Activated naive CD8-positive, alpha-beta T cell (primary cell): ENCODE results near the gene OR5D18.
"Not testable (repeated sequence)": the region's sequence is repeated elsewhere in the genome, so short reads cannot be mapped to it uniquely, and the experiment has no call there.

Experiments
- H3K27ac Mint-ChIP-seq: one replicate; pipeline ENCODE4 v1.8.0; 2021; ENCODE audit warnings: mixed read lengths
- H3K27me3 Mint-ChIP-seq: one replicate; pipeline ENCODE4 v1.8.0; 2021; ENCODE audit warnings: mixed read lengths
- H3K36me3 Mint-ChIP-seq: one replicate; pipeline ENCODE4 v1.8.0; 2021; ENCODE audit warnings: mixed read lengths
- H3K4me1 Mint-ChIP-seq: one replicate; pipeline ENCODE4 v1.8.0; 2021; ENCODE audit warnings: low read depth, mixed read lengths
- H3K4me3 Mint-ChIP-seq: one replicate; pipeline ENCODE4 v1.8.0; 2021; ENCODE audit warnings: mild to moderate bottlenecking, mixed read lengths
- H3K9me3 Mint-ChIP-seq: one replicate; pipeline ENCODE4 v1.8.0; 2021; ENCODE audit warnings: low read depth, mixed read lengths

OR5D18 gene

GRCh38 chr11:55819330-55819729 lies at the start of gene OR5D18:
TSS of gene OR5D18 (plus strand) at chr11:55819630. CDS start at chr11:55819630, 0 bp downstream.
- Mint-ChIP-seq H3K27me3 (no peaks in the 10 kb centered on the region), H3K27ac (no peak within 1 kb of the TSS), H3K4me1 (no peaks in the 10 kb centered on the region), H3K9me3 (peaks cover 23% of the 10 kb centered on the region), H3K36me3 (no peaks in the 10 kb centered on the region), H3K4me3 (no peak within 1 kb of the TSS)

- Mint-ChIP-seq H3K9me3 (peaks cover 11% of the 10 kb centered on the region), H3K36me3 (no peaks in the 10 kb centered on the region), H3K4me3 (no peak within 1 kb of the TSS), H3K27me3 (no peaks in the 10 kb centered on the region), H3K27ac (no peak within 1 kb of the TSS), H3K4me1 (no peaks in the 10 kb centered on the region)
Measured at GRCh38 chr11:55773138-55773537, 46.3 kb upstream of the OR5D18 start, which contains the start of gene OR5D13. TSS of gene OR5D13 (plus strand) at chr11:55773438. CDS start at chr11:55773438, 0 bp downstream.

GRCh38 chr11:55791606-55792005 lies 27.8 kb upstream of the OR5D18 start:
- Mint-ChIP-seq H3K9me3 (peaks cover 27% of the 10 kb centered on the region), H3K27ac (no peak overlapping the region), H3K27me3 (no peaks in the 10 kb centered on the region), H3K4me3 (no peak overlapping the region), H3K4me1 (no peaks in the 10 kb centered on the region), H3K36me3 (no peaks in the 10 kb centered on the region)

- H3K4me1 Mint-ChIP-seq, result no peaks in the 10 kb centered on the region
Measured at GRCh38 chr11:55793321-55793720, 26.1 kb upstream of the OR5D18 start.

GRCh38 chr11:55795256-55795655 lies 24.2 kb upstream of the OR5D18 start, which contains the start of gene OR5D14:
TSS of gene OR5D14 (plus strand) at chr11:55795556. CDS start at chr11:55795556, 0 bp downstream.
- H3K4me3 Mint-ChIP-seq, result no peak within 1 kb of the TSS
- no peak within 1 kb of the TSS for H3K27ac Mint-ChIP-seq
- no peaks in the 10 kb centered on the region for H3K4me1 Mint-ChIP-seq

More at GRCh38 chr11:55793321-55793720, 26.1 kb upstream of the OR5D18 start:
- Mint-ChIP-seq H3K9me3 (peaks cover 22% of the 10 kb centered on the region), H3K4me3 (no peak overlapping the region), H3K27me3 (no peaks in the 10 kb centered on the region), H3K27ac (no peak overlapping the region), H3K36me3 (no peaks in the 10 kb centered on the region)

GRCh38 chr11:55806248-55806647 lies 13.2 kb upstream of the OR5D18 start:
- H3K27ac Mint-ChIP-seq, result no peak overlapping the region
- H3K9me3 Mint-ChIP-seq, result peaks cover 21% of the 10 kb centered on the region
- no peak overlapping the region for H3K4me3 Mint-ChIP-seq
- no peaks in the 10 kb centered on the region for H3K27me3 Mint-ChIP-seq
- no peaks in the 10 kb centered on the region for H3K36me3 Mint-ChIP-seq
- no peaks in the 10 kb centered on the region for H3K4me1 Mint-ChIP-seq

More at GRCh38 chr11:55795256-55795655, 24.2 kb upstream of the OR5D18 start, which contains the start of gene OR5D14:
- no peaks in the 10 kb centered on the region for H3K36me3 Mint-ChIP-seq
- H3K9me3 Mint-ChIP-seq, result peaks cover 33% of the 10 kb centered on the region
- H3K27me3 Mint-ChIP-seq, result no peaks in the 10 kb centered on the region

GRCh38 chr11:55811067-55811466 lies 8.4 kb upstream of the OR5D18 start, which contains the start of gene OR5L1:
TSS of gene OR5L1 (plus strand) at chr11:55811367. CDS start at chr11:55811467, 100 bp downstream.
- H3K36me3 Mint-ChIP-seq, result no peaks in the 10 kb centered on the region
- peaks cover 15% of the 10 kb centered on the region for H3K9me3 Mint-ChIP-seq

GRCh38 chr11:55826919-55827318 lies 7.5 kb downstream of the OR5D18 start, which contains the start of gene OR5L2:
TSS of gene OR5L2 (plus strand) at chr11:55827219. CDS start at chr11:55827219, 0 bp downstream.
- H3K9me3 Mint-ChIP-seq, result peaks cover 11% of the 10 kb centered on the region
- H3K27ac Mint-ChIP-seq, result no peak within 1 kb of the TSS
- no peak within 1 kb of the TSS for H3K4me3 Mint-ChIP-seq
- H3K36me3 Mint-ChIP-seq, result no peaks in the 10 kb centered on the region
- H3K27me3 Mint-ChIP-seq, result no peaks in the 10 kb centered on the region
- H3K4me1 Mint-ChIP-seq, result no peaks in the 10 kb centered on the region

More at GRCh38 chr11:55811067-55811466, 8.4 kb upstream of the OR5D18 start, which contains the start of gene OR5L1:
- Mint-ChIP-seq H3K27me3 (no peaks in the 10 kb centered on the region), H3K27ac (no peak within 1 kb of the TSS), H3K4me3 (no peak within 1 kb of the TSS), H3K4me1 (no peaks in the 10 kb centered on the region)

GRCh38 chr11:55838452-55838851 lies 19.0 kb downstream of the OR5D18 start, which contains the start of gene OR5D16:
TSS of gene OR5D16 (plus strand) at chr11:55838752. CDS start at chr11:55838752, 0 bp downstream.
- no peaks in the 10 kb centered on the region for H3K27me3 Mint-ChIP-seq
- peaks cover 23% of the 10 kb centered on the region for H3K9me3 Mint-ChIP-seq
- no peak within 1 kb of the TSS for H3K27ac Mint-ChIP-seq
- no peaks in the 10 kb centered on the region for H3K4me1 Mint-ChIP-seq
- H3K4me3 Mint-ChIP-seq, result no peak within 1 kb of the TSS
- H3K36me3 Mint-ChIP-seq, result no peaks in the 10 kb centered on the region

GRCh38 chr11:55847453-55847852 lies 28.0 kb downstream of the OR5D18 start:
- Mint-ChIP-seq H3K27ac (no peak overlapping the region), H3K4me1 (no peaks in the 10 kb centered on the region), H3K4me3 (no peak overlapping the region), H3K36me3 (no peaks in the 10 kb centered on the region), H3K9me3 (peaks cover 12% of the 10 kb centered on the region), H3K27me3 (no peaks in the 10 kb centered on the region)

- Mint-ChIP-seq H3K27ac (no peak overlapping the region), H3K27me3 (no peaks in the 10 kb centered on the region), H3K4me1 (no peaks in the 10 kb centered on the region), H3K9me3 (peaks cover 20% of the 10 kb centered on the region), H3K4me3 (no peak overlapping the region), H3K36me3 (no peaks in the 10 kb centered on the region)
Measured at GRCh38 chr11:55849037-55849436, 29.6 kb downstream of the OR5D18 start.

- Mint-ChIP-seq H3K4me1 (no peaks in the 10 kb centered on the region), H3K36me3 (no peaks in the 10 kb centered on the region), H3K9me3 (peaks cover 20% of the 10 kb centered on the region), H3K4me3 (no peak overlapping the region), H3K27ac (no peak overlapping the region), H3K27me3 (no peaks in the 10 kb centered on the region)
Measured at GRCh38 chr11:55852141-55852540, 32.7 kb downstream of the OR5D18 start.

- Mint-ChIP-seq H3K27ac (no peak overlapping the region), H3K4me1 (no peaks in the 10 kb centered on the region), H3K27me3 (no peaks in the 10 kb centered on the region), H3K36me3 (no peaks in the 10 kb centered on the region), H3K4me3 (no peak overlapping the region), H3K9me3 (peaks cover 25% of the 10 kb centered on the region)
Measured at GRCh38 chr11:55854704-55855103, 35.3 kb downstream of the OR5D18 start.

- not testable (repeated sequence) for H3K27me3 Mint-ChIP-seq
Measured at GRCh38 chr11:55867354-55867753, 47.9 kb downstream of the OR5D18 start.

More at GRCh38 chr11:55867354-55867753, 47.9 kb downstream of the OR5D18 start:
- H3K4me3 Mint-ChIP-seq, H3K9me3 Mint-ChIP-seq, H3K4me1 Mint-ChIP-seq, H3K27ac Mint-ChIP-seq, H3K36me3 Mint-ChIP-seq: not testable (repeated sequence)
